Thyroid gland (tissue), 4 donors: ENCODE results near the gene SP3.

ENCODE experiments used
- POLR2A ChIP-seq, 2 donors: fragments of 450-650 bp; IDR thresholded peaks; one replicate each; pipeline ENCODE4 v1.6.1; 2017; ENCODE audit warnings: antibody characterized with exemption in 2 of 2, mild to moderate bottlenecking in 2 of 2, moderate library complexity in 1 of 2
- TF ChIP-seq, protein P1 (sequence below), 6 experiments: fragments of 200-600 bp in 3 of 6; fragments of 450-650 bp in 3 of 6; sonication (generic) in 3 of 6; IDR thresholded peaks; one replicate each; pipeline ENCODE4 v1.5.1; 2016 to 2019; ENCODE audit warnings: antibody characterized with exemption in 6 of 6, mild to moderate bottlenecking in 2 of 6, inconsistent platforms in 1 of 6, moderate library complexity in 1 of 6

- TF ChIP-seq, protein P1, sequence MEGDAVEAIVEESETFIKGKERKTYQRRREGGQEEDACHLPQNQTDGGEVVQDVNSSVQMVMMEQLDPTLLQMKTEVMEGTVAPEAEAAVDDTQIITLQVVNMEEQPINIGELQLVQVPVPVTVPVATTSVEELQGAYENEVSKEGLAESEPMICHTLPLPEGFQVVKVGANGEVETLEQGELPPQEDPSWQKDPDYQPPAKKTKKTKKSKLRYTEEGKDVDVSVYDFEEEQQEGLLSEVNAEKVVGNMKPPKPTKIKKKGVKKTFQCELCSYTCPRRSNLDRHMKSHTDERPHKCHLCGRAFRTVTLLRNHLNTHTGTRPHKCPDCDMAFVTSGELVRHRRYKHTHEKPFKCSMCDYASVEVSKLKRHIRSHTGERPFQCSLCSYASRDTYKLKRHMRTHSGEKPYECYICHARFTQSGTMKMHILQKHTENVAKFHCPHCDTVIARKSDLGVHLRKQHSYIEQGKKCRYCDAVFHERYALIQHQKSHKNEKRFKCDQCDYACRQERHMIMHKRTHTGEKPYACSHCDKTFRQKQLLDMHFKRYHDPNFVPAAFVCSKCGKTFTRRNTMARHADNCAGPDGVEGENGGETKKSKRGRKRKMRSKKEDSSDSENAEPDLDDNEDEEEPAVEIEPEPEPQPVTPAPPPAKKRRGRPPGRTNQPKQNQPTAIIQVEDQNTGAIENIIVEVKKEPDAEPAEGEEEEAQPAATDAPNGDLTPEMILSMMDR (IDR thresholded peaks at IDR 0.05), result no peak
- TF ChIP-seq POLR2A (IDR thresholded peaks at IDR 0.05), result no peak
Measured at GRCh38 chr2:173970516-173970924, 5.3 kb upstream of the SP3 start.
